HEK293 (cell line): ENCODE measurements around the gene PAK6.

Experiments
- SP2 ChIP-seq: fragments of 450-650 bp; formaldehyde crosslinking; IDR thresholded peaks from 2 replicates; pipeline ENCODE4 v1.5.1; 2016; ENCODE audit warnings: missing biosample characterization, missing genetic modification characterization
- ZFP69B ChIP-seq: fragments of 450-650 bp; formaldehyde crosslinking; IDR thresholded peaks from 2 replicates; pipeline ENCODE4 v1.5.1; 2016; ENCODE audit warnings: missing biosample characterization, missing genetic modification characterization
- ZNF10 ChIP-seq: fragments of 450-650 bp; formaldehyde crosslinking; IDR thresholded peaks from 2 replicates; pipeline ENCODE4 v1.5.1; 2017; ENCODE audit warnings: missing biosample characterization, missing genetic modification characterization
- ZNF248 ChIP-seq: fragments of 450-650 bp; formaldehyde crosslinking; IDR thresholded peaks from 2 replicates; pipeline ENCODE4 v1.5.1; 2017; ENCODE audit warnings: missing biosample characterization, missing genetic modification characterization
- ZNF792 ChIP-seq: fragments of 450-650 bp; formaldehyde crosslinking; IDR thresholded peaks from 2 replicates; pipeline ENCODE4 v1.5.1; 2016; ENCODE audit warnings: missing biosample characterization, missing genetic modification characterization
- ZNF837 ChIP-seq: fragments of 450-650 bp; formaldehyde crosslinking; IDR thresholded peaks from 2 replicates; pipeline ENCODE4 v1.5.1; 2016; ENCODE audit warnings: missing biosample characterization, missing genetic modification characterization
- TF ChIP-seq, protein P1 (sequence below): fragments of 450-650 bp; formaldehyde crosslinking; IDR thresholded peaks from 2 replicates; pipeline ENCODE4 v1.5.1; 2016; ENCODE audit warnings: missing biosample characterization, missing genetic modification characterization

GRCh38 chr15:40274350-40275274 is 35.7 kb downstream of the PAK6 start:
- no peak for TF ChIP-seq SP2 (tag by site-specific recombination)
- TF ChIP-seq, protein P1, sequence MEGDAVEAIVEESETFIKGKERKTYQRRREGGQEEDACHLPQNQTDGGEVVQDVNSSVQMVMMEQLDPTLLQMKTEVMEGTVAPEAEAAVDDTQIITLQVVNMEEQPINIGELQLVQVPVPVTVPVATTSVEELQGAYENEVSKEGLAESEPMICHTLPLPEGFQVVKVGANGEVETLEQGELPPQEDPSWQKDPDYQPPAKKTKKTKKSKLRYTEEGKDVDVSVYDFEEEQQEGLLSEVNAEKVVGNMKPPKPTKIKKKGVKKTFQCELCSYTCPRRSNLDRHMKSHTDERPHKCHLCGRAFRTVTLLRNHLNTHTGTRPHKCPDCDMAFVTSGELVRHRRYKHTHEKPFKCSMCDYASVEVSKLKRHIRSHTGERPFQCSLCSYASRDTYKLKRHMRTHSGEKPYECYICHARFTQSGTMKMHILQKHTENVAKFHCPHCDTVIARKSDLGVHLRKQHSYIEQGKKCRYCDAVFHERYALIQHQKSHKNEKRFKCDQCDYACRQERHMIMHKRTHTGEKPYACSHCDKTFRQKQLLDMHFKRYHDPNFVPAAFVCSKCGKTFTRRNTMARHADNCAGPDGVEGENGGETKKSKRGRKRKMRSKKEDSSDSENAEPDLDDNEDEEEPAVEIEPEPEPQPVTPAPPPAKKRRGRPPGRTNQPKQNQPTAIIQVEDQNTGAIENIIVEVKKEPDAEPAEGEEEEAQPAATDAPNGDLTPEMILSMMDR (tag by site-specific recombination), result peak; percentile 98
- TF ChIP-seq ZNF837 (tag by site-specific recombination), result no peak
- peak; percentile 90 for TF ChIP-seq ZNF792 (tag by site-specific recombination)
- peak; percentile 60; the same call in 1 of the 2 replicates for TF ChIP-seq ZFP69B (tag by site-specific recombination)
- no peak for TF ChIP-seq ZNF10 (tag by site-specific recombination)
- TF ChIP-seq ZNF248 (tag by site-specific recombination), result no peak
